HG03565 (cell line): ENCODE measurements around the gene SELENOP.

Experiments used
- ATAC-seq: cut with Tn5 transposase; IDR thresholded peaks from one replicate; pipeline ENCODE4 v1.9.1; 2021; ENCODE audit warnings: mild to moderate bottlenecking, moderate library complexity; ENCODE audit not compliant: unreplicated experiment

The SELENOP gene

DNA sequence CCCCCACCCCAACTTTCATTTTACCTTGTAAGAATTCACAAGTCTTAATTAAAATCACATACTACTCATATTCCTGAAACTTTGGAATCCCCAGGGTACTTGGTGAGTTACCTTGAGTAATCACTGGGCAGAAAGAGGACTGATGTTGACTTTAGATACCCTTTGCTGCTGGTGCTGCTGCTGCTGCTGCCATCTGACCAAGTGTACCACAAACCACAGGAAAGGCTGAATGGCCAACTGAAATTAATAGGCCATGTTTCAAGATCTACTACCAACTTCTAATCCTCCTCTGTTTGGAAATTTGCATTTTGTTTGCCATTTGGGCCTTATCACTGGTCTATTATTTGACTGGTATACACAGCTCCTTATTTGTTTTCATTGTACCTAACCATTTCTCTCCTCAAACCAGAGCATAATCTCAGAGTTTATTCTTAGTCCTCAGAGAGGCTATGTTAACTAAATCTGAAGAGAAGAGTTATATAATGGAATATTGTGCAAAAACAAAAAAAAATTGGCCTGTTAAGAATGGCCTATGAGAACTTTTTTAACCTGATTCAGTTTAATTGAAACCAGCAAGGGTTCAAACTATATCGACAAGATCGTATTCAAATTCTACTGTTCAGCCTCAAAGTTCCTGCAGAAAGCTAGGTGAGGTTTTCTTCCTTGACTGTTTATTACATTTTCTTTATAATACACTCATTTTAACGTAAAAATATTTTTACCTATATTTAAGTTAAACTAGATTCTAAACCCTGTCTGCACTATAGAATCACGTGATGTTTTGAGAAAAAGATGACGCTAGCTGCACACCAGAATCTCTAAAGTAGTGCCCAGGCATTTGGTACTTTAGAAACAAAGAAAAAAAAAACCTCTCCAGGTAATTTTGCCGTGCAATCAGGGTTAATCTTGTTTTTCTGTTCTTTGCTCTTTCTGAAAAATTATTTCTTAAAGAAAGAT, 13.1 kb downstream of the SELENOP start:
- no peak for ATAC-seq

DNA sequence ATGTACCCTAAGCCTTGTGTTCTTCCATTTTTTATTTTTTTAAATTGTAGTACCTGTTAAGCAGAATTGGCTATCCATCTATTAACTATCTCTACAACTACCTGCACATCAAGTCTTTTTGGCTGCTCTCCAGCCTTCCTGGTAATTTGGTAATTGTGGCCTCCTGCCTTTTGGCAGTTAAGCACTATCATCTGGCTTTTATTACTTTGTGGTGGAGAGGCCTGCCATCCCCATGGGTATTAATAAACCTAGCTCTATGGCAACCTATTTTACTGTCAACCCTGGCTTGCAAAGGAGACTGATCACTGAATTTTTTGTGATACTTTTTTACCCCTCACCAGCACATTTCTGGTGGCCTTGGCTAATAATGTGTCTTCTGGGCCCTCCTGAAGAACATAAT, 20.5 kb downstream of the SELENOP start:
- ATAC-seq: no peak

DNA sequence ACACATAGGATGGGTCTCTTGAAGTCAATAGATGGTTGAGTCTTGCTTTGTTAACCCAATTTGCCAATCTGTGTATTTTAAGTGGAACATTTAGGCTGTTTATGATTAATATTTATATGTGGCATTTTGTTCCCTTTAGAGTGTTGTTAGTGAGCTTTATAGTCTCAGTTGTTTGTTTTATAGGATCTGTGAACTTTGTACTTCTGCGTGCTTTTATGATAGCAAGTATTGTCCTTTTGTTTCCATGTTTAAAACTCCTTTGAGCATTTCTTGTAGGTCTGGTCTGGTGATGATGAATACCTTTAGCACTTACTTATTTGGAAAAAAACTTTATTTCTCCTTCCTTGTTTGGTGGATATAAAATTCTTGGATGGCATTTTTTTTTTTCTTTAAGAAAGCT, 23.8 kb downstream of the SELENOP start:
- no peak for ATAC-seq

DNA sequence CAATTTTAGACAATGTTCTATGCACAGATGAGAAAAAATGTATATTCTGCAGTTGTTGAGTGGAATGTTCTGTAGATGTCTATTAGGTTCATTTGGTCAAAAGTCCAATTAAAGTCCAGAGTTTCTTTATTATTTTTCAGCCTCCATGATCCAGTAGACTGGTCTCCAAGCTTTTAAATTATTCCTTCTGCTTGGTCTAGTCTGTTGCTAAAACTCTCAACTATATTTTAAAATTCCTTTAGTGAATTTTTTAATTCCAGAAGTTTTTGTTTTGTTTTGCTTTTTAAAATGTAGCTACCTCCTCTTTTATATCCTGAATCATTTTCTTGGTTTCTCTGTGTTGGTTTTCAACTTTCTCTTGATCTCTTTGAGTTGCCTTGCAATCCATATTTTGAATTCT, 24.6 kb downstream of the SELENOP start:
- no peak for ATAC-seq

DNA sequence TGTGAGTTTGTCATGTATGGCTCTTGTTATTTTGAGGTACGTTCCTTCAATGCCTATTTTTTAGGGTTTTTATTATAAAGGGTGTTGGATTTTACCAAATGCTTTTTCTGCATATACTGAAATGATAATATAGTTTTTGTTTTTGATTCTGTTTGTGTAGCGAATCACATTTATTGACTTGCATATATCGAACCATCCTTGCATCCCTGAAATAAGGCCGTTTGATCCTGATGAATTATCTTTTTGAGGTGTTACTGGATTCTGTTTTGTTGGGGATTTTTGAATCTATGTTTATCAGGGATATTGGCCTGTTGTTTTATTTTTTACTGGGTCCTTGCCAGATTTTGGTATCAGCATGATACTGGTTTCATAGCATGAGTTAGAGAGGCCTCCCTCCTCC, 25.9 kb downstream of the SELENOP start:
- ATAC-seq: no peak

DNA sequence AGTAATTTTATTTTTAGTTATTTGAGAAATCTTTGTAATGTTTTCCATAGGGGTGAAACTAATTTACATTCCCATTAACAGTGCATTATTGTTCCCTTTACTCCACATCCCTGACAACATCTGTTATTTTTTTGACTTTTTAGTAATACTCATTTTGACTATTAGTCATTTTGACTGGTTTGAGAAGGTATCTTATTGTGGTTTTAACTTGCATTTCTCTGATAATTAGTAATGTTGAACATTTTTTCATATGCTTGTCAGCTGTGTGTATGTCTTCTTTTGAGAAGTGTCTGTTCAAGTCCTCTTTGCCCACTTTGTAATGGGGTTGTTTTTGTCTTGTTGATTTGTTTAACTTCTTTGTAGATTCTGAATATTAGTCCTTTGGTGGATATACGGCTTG, 27.6 kb downstream of the SELENOP start:
- ATAC-seq: no peak

DNA sequence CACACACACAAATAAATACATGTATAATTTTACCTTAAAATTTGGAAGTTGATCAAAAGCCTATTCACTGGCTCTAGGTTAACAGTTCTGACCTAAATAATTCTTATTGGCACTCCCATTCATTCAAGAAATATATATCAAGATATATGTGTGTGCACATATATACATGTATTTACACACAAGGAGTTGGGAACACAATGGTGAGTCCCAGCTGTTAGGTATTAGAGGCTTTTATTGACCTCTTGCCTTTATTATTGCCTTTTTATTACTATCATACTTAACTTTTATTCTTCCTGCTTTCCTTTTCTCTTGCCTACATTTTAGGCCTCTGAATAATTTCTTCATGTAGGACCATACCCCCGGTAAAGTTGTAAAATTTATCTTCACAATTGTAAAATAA, 30.1 kb downstream of the SELENOP start:
- no peak for ATAC-seq

DNA sequence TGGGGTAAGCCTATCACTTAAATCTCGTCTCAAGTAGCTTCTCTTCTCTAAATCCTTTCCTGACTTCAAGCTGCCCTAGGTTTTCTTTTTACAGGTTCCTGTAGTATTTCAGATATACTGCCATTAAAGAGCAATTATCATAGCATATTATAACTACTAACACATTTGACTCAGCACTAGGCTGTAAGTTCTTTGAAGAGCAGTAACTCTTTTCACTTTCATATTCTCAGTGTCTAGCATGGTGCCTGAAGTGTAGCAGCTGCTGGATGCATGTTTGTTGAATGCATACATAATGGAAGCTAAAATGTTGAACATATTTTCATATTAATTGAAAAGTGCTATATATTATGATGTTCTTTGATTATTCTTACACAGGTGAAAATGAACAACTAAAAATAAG, 32.6 kb downstream of the SELENOP start:
- ATAC-seq: peak; percentile 77

DNA sequence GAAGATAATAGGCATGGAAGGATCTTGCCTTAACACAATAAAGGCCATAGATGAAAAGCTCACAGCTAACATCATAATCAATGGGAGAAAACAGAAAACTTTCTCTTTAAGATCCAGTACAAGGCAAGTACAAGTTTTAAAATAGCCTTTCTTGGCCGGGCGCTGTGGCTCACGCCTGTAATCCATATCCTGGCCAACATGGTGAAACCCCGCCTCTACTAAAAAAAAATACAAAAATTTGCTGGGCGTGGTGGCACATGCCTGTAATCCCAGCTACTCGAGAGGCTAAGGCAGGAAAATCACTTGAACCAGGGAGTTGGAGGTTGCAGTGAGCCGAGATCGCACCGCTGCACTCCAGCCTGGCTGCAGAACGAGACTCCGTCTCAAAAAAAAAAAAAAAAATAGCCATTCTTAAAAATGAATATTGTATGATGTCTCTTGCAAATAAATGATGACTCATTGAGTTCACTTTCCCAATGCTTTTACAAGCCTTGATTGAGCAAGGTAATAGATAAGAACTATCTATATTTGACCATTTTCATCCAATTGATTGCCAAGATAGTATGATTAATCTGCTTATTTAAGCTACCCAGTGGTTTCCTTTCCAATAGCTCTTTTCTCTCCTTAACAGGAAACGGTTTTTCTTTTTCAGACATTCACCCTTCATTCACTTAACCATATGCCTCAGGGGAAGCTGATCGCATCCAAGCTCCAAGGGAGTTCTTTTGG, 39.3 kb downstream of the SELENOP start:
- ATAC-seq: no peak

DNA sequence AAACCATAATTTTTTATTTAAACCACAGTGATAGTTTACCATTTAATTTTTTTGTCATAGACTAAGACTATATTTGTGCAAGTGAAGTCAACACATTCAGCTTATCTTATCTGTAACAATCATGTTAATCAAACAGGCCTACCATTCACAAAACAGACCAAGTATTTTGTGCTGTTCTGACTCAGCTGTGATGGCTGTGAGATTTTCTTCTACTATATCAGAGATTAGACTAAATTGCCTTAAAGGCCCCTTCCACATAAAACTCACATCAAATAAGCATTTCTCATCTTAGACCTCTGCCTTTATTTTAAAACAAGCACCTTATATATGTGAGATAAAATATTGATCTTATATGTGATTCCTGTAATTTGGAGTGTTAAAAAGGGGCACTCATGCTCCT, 41.7 kb downstream of the SELENOP start:
- ATAC-seq: no peak

DNA sequence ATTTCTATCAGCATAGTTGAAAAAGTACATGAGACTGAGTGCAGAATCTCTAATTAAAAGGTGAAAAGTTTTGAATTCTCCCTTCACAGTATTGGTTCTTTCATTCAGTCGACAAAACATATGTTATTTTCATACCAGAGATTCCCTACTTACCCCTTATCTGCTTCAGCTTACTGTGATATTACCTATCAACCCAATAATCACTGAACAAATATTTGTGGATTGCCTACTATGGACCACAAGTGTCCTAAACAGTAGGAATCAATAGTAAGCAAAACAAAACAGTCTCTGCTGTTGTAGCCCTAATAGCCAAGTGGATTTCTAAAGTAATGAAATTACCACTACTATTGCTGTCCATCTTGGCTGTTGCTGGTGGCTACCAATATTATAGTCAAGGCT, 43.6 kb downstream of the SELENOP start:
- no peak for ATAC-seq

DNA sequence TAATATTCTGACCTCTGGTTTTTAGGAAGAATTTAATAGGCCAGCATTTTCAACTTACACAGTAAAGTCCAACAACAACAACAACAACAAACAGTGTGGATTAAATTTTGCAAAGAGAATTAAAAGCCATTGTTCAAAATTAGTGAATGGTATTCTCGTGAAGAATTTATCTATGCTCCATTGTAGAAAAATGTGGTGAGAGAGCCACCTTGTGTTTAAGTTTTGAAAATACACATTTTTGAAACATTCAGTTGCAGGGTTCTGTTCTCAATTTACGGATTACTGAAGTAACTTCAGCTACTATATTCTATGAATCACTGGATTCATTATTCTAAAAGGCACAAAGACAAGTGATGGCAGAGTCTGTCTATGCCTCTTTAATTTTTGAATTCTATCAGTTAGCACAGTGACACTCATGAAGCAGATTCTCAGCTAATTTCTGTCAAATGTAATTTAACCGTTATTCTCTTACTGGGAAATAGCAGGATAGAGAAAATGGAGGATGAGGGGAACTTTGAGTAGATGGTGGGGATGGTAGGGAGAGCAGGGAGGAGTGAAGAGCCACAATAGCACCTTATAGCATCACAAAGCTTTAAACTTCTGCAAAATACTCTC, 44.1 kb downstream of the SELENOP start:
- ATAC-seq: peak; percentile 56

DNA sequence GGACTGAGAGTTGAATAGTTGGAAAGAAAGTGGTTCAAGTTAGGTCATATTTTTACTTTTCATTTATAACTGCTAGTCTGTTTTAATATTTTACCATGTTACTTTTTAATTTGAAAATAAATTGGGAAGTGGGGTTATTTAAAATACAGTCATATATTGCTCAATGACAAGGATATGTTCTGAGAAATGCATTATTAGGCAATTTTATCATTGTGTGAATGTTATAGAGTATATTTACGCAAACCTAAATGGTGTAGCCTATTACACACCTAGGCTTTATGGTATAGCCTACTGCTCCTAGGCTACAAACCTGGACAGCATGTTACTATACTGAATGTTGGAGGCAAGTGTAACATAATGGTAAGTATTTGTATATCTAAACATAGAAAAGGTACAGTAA, 49.9 kb downstream of the SELENOP start:
- no peak for ATAC-seq

DNA sequence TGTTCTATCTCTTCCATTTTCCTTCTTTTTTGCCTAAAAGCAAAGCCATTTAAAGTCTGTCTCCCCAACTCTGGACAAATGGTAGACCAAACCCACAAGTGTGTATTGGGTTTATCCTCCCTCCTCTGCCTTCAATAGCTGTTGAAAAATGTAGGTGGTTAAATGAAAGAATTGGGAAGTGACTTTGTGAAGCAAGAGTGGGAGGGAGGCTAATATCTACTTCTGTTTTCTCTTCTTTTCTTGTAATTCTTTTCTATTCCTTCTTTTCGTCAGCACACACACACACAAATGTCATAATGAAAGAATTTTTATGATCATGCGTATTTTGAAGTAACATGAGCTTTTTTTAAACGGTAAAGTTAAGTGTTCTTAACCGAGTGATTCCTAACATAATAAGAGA, 51.3 kb downstream of the SELENOP start:
- ATAC-seq: no peak

DNA sequence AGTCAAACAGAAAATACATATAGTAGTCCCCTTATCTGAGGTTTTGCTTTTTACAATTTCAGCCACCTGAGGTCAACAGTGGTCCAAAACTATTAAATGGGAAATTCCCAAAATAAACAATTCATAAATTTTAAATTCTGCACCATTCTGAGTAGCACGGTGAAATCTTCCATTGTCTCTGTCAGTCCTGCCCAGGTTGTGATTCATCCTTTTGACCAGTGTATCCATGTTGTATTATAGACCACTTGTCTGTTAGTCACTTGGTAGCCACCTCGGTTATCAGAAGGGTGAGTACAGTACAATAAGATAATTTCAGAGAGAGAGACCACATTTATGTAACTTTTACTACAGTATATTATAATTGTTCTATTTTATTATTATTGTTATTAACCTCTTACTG, 52.2 kb downstream of the SELENOP start:
- no peak for ATAC-seq

DNA sequence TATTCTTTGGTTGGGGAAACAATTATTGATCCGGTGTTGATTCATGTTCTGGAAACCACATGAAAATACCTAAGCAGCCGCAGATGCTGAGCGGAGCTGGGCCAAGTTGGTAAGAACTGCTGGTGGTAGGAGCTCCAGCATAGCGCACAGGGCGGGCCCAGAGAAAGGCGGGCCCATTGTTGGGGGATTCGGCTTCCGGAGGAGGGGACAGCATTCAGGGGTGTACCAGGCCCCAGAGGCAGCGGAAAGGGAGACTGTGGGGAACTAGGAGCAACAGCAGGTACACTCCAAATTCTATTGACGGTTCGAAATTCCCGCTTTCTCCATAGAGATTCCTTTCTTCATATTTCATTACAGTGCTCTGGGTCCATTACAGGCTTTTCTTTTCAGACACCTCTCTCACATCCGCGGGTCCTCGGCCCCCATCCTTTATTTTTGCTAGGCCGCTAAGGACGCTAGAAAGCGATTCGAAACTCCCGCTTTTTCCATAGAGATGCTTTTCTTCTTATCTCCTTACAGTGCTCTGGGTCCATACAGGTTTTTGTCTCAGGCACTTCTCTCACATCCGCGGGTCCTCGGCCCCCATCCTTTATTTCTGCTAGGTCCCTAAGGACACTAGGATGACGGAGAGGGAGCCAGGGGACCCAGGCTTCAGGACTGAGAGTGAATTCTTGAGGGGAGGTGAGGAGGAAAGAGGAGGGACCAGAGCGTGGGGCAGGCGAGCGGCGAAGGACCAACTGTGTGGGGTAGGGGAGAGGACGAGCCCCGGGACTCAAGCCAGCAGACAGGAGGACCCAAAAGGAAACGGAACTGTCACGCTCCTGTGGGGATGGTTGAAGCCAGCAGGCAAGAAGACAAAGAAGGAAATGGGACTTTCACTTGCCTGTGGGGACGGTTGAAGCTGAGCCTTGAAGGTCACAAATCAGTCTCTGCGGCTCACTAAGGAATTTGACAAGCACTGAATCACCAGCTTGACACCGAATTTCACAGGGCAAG, 54.8 kb downstream of the SELENOP start, which contains the start of gene CCDC152:
TSS of gene CCDC152 (plus strand) at position 213 of the 996 bp plus-strand sequence. CDS start 2,304 bp downstream, outside the sequence.
- ATAC-seq: peak; percentile 75

DNA sequence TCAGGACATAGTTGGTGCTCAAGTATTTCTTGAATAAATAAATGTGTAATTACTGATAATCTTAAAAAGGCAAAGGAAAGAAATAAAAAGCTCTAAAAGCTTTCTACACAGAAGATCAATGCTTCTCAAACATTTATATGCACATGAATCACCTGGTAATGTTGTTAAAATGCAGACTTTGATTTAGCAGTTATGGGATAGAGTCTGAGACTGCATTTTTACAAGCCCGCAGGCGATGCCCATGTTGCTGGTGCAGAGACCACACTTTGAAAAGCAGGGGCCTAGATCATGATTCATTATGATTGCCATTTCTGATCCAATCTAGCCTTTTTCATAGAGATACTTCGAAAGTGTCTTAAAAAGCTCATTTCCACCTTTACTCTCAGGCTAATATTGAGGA, 58.6 kb downstream of the SELENOP start:
- ATAC-seq: no peak

DNA sequence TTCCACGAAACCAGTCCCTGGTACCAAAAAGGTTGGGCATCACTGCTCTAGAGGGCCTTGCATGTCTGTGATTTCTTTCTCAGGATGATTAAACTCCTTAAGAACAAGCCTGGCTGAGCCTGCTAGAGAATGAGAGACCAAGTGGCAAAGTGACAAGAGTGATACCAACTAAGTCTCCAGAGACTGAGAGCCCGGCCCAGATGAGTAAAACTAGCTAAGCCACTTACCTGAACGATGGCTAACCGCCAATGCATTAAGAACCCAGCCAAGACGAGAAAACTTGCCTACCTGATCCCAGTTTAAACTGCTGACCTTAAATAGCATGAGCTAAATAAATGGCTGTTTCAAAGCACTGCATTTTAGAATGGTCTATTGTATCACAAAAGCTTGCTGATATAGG, 60.6 kb downstream of the SELENOP start:
- ATAC-seq: no peak

DNA sequence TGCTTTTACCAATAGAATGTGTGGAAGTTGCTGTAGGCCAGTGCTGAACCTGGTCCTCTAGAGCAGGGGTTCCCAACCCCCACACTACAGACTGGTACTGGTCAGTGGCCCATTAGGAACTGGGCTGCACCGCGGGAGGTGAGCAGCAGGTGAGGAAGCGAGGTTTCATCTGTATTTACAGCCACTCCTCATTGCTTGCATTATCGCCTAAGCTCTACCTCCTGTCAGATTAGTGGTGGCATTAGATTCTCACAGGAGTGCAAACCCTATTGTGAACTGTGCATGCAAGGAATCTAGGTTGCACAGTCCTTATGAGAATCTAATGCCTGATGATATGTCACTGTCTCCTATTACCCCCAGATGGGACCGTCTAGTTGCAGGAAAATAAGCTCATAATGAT, 61.2 kb downstream of the SELENOP start:
- ATAC-seq: no peak
